Liver (tissue), 9 donors: ENCODE results near the gene TRAF7. TPM values are rescaled to one million over a fixed set of nuclear protein-coding genes. Genes with fewer than 3 reads are reported as not detected.

Experiments
- DNase-seq: peaks from one replicate; pipeline ENCODE4 v3.0.0-alpha.2; 2017; ENCODE audit warnings: low spot score
- H3K27ac ChIP-seq, 2 donors: one replicate each; pipeline ENCODE4 v1.7.0; 2013; ENCODE audit warnings: inconsistent platforms in 2 of 2, low read length in 2 of 2, control low read depth in 1 of 2, low read depth in 1 of 2, mild to moderate bottlenecking in 1 of 2
- H3K27me3 ChIP-seq, 4 donors: one replicate each; pipeline versions ENCODE4 v1.6.1 to v1.7.0; 2013; ENCODE audit warnings: low read length in 3 of 4, inconsistent platforms in 1 of 4, mild to moderate bottlenecking in 1 of 4, moderate library complexity in 1 of 4; ENCODE audit not compliant: control insufficient read depth in 4 of 4, insufficient read depth in 4 of 4
- H3K36me3 ChIP-seq, 4 donors: one replicate each; pipeline versions ENCODE4 v1.6.1 to v1.7.0; 2013; ENCODE audit warnings: low read length in 3 of 4, mild to moderate bottlenecking in 3 of 4, low read depth in 1 of 4, moderate library complexity in 1 of 4; ENCODE audit not compliant: control insufficient read depth in 4 of 4, insufficient read depth in 3 of 4
- H3K4me1 ChIP-seq, 4 donors: one replicate each; pipeline versions ENCODE4 v1.6.1 to v1.7.0; 2013; ENCODE audit warnings: low read length in 3 of 4, mild to moderate bottlenecking in 3 of 4, moderate library complexity in 1 of 4; ENCODE audit not compliant: control insufficient read depth in 4 of 4, insufficient read depth in 4 of 4
- H3K4me3 ChIP-seq, 3 donors: one replicate each; pipeline versions ENCODE4 v1.6.1 to v1.7.0; 2013; ENCODE audit warnings: low read length in 3 of 3, control low read depth in 1 of 3, low read depth in 1 of 3, mild to moderate bottlenecking in 1 of 3
- H3K9ac ChIP-seq, 2 donors: one replicate each; pipeline ENCODE4 v1.7.0; 2013; ENCODE audit warnings: low read length in 2 of 2, mild to moderate bottlenecking in 2 of 2, moderate library complexity in 2 of 2, control low read depth in 1 of 2, low read depth in 1 of 2
- H3K9me3 ChIP-seq, 4 donors: one replicate each; pipeline versions ENCODE4 v1.6.1 to v1.7.0; 2013; ENCODE audit warnings: low read length in 3 of 4; ENCODE audit not compliant: control insufficient read depth in 4 of 4
- ATF3 ChIP-seq: IDR thresholded peaks from 2 replicates; pipeline ENCODE4 v1.6.1; 2016; ENCODE audit warnings: antibody characterized with exemption
- CTCF ChIP-seq: fragments of 150-350 bp; IDR thresholded peaks from 2 replicates; pipeline ENCODE4 v1.5.1; 2017; ENCODE audit warnings: improper control_type of control experiment, low read depth, low read length; ENCODE audit not compliant: missing input control
- FOXA1 ChIP-seq: IDR thresholded peaks from 2 replicates; pipeline ENCODE4 v1.6.1; 2016; ENCODE audit warnings: antibody characterized with exemption
- FOXA2 ChIP-seq: IDR thresholded peaks from 2 replicates; pipeline ENCODE4 v1.6.1; 2016; ENCODE audit warnings: antibody characterized with exemption
- GABPA ChIP-seq, 2 donors: IDR thresholded peaks in 1 of 2; conservative IDR thresholded peaks in 1 of 2; 2 replicates each; pipeline ENCODE4 v1.6.1; 2016; ENCODE audit warnings: antibody characterized with exemption in 2 of 2, mild to moderate bottlenecking in 1 of 2, moderate library complexity in 1 of 2
- HNF4A ChIP-seq, 2 donors: conservative IDR thresholded peaks; 2 replicates each; pipeline ENCODE4 v1.6.1; 2016; ENCODE audit warnings: antibody characterized with exemption in 2 of 2, mild to moderate bottlenecking in 2 of 2
- HNF4G ChIP-seq: IDR thresholded peaks from 2 replicates; pipeline ENCODE4 v1.6.1; 2016; ENCODE audit warnings: antibody characterized with exemption
- JUND ChIP-seq, 2 donors: IDR thresholded peaks; 2 replicates each; pipeline ENCODE4 v1.6.1; 2016; ENCODE audit warnings: antibody characterized with exemption in 2 of 2
- MAX ChIP-seq: IDR thresholded peaks from 2 replicates; pipeline ENCODE4 v1.6.1; 2016; ENCODE audit warnings: antibody characterized with exemption
- NR2F2 ChIP-seq: IDR thresholded peaks from 2 replicates; pipeline ENCODE4 v1.6.1; 2016; ENCODE audit warnings: antibody characterized with exemption
- RAD21 ChIP-seq, 2 donors: IDR thresholded peaks; 2 replicates each; pipeline ENCODE4 v1.6.1; 2016; ENCODE audit warnings: antibody characterized with exemption in 2 of 2, mild to moderate bottlenecking in 2 of 2
- REST ChIP-seq: IDR thresholded peaks from 2 replicates; pipeline ENCODE4 v1.6.1; 2016; ENCODE audit warnings: antibody characterized with exemption, mild to moderate bottlenecking
- RXRA ChIP-seq, 2 donors: IDR thresholded peaks; 2 replicates each; pipeline ENCODE4 v1.6.1; 2017 to 2018; ENCODE audit warnings: antibody characterized with exemption in 2 of 2, mild to moderate bottlenecking in 1 of 2
- SP1 ChIP-seq: IDR thresholded peaks from 2 replicates; pipeline ENCODE4 v1.6.1; 2018; ENCODE audit warnings: antibody characterized with exemption, mild to moderate bottlenecking
- TAF1 ChIP-seq: conservative IDR thresholded peaks from 2 replicates; pipeline ENCODE4 v1.6.1; 2016; ENCODE audit warnings: antibody characterized with exemption, mild to moderate bottlenecking
- YY1 ChIP-seq: IDR thresholded peaks from 2 replicates; pipeline ENCODE4 v1.6.1; 2016; ENCODE audit warnings: antibody characterized with exemption, mild to moderate bottlenecking
- WGBS: extraction: QIAGEN DNeasy Blood & Tissue Kit; methylation state at CpG from one replicate; pipeline ENCODE4 v1.1.7; 2013; 5-methylcytosine and 5-hydroxymethylcytosine counted together
- polyA plus RNA-seq, 2 donors: library from polyadenylated mRNA; stranded (reverse) in 1 of 2; unstranded in 1 of 2; fragments of 200-250 nt in 1 of 2; fragments of >200 nt in 1 of 2; fragmentation: Nextera tagmentation in 1 of 2; extraction: Ambion mirVana in 1 of 2; gene quantifications; one replicate each; pipeline versions ENCODE4 v1.2.1 to v1.2.3, GENCODE V29; 2013 to 2015
- total RNA-seq, 2 donors: library from RNA; depleted of rRNA; stranded (reverse); fragments of >200 nt; gene quantifications; one replicate each; pipeline ENCODE4 v1.2.3, GENCODE V29; 2014
- donor health status: healthy.
- donor health status: healthy.
- donor health status: healthy.
- donor health status: healthy.
- donor health status: healthy.

The TRAF7 gene
- total and polyA plus RNA-seq, 4 donors, result 14.7 to 36.6 (median 34.0) TPM

- Histone ChIP-seq H3K9ac (peak overlapping the region; percentile 26 to 92), H3K27me3 (no peaks in the 10 kb centered on the region), H3K4me1 (peaks cover 10 to 33% (median 27%) of the 10 kb centered on the region in 4 donors), H3K4me3 (peak overlapping the region; percentile 67 to 81 (median 72)), H3K9me3 (no peaks in the 10 kb centered on the region), H3K36me3 (peaks cover 0 to 6% (median 1%) of the 10 kb centered on the region in 4 donors), H3K27ac (peak overlapping the region; percentile 65 to 75)
- TF ChIP-seq CTCF (peak; percentile 16), TAF1 (no peak), RAD21 (IDR thresholded peaks at IDR 0.05) (peak; percentile 64 to 72), FOXA2 (no peak), JUND (IDR thresholded peaks at IDR 0.05) (no peak)
- 5% methylated on average over 22 of the region's 22 CpGs for WGBS
- DNase-seq, result peak; percentile 50
Measured at GRCh38 chr16:2223942-2224486, 68.4 kb downstream of the TRAF7 start.

GRCh38 chr16:2226245-2226793 is 70.7 kb downstream of the TRAF7 start:
- Histone ChIP-seq H3K27me3 (no peaks in the 10 kb centered on the region), H3K4me1 (peaks cover 10 to 33% (median 27%) of the 10 kb centered on the region in 4 donors), H3K9me3 (no peaks in the 10 kb centered on the region), H3K36me3 (peaks cover 0 to 25% (median 11%) of the 10 kb centered on the region in 4 donors), H3K4me3 (no peak overlapping the region), H3K9ac (no peak overlapping the region), H3K27ac (peak overlapping the region in 1 of 2 donors; percentile 13)
- no peak for DNase-seq
- TF ChIP-seq HNF4A (conservative IDR thresholded peaks at IDR 0.05) (peak; percentile 69 to 75), FOXA2 (peak; percentile 92), CTCF (no peak), SP1 (peak; percentile 85), GABPA (IDR thresholded peaks at IDR 0.05 in 1 of 2, conservative IDR thresholded peaks at IDR 0.05 in 1 of 2) (no peak), FOXA1 (peak; percentile 91), HNF4G (no peak), RAD21 (IDR thresholded peaks at IDR 0.05) (no peak), RXRA (IDR thresholded peaks at IDR 0.05) (peak; percentile 92 to 94)
- 33% methylated on average over 9 of the region's 9 CpGs for WGBS

- no peak overlapping the region for H3K27ac ChIP-seq
- H3K9ac ChIP-seq, result no peak overlapping the region
- peaks cover 0 to 31% (median 14%) of the 10 kb centered on the region in 4 donors for H3K36me3 ChIP-seq
- H3K4me1 ChIP-seq, result peaks cover 10 to 33% (median 27%) of the 10 kb centered on the region in 4 donors
- H3K4me3 ChIP-seq, result no peak overlapping the region
- H3K27me3 ChIP-seq, result no peaks in the 10 kb centered on the region
- 71% methylated on average over 6 of the region's 6 CpGs for WGBS
- no peak for DNase-seq
- H3K9me3 ChIP-seq, result no peaks in the 10 kb centered on the region
- TF ChIP-seq YY1 (no peak), FOXA1 (no peak), RAD21 (IDR thresholded peaks at IDR 0.05) (no peak), TAF1 (no peak), CTCF (no peak), GABPA (IDR thresholded peaks at IDR 0.05 in 1 of 2, conservative IDR thresholded peaks at IDR 0.05 in 1 of 2) (no peak), MAX (no peak), REST (no peak), ATF3 (no peak), FOXA2 (no peak), NR2F2 (no peak)
Measured at GRCh38 chr16:2226918-2227317, 71.3 kb downstream of the TRAF7 start.
